Activated naive CD4-positive, alpha-beta T cell treated with anti-CD3 and anti-CD28 coated beads, Interleukin-2, amount 10 ng/mL, durations not matched to agents 7 days and 5 days (primary cell): ENCODE measurements around the gene LRBA.

Experiments
- CTCF ChIA-PET: fragments of 350-600 bp; sonication (Branson Sonifier 250); formaldehyde crosslinking; loops from one replicate; lab custom pipeline; 2021; ENCODE audit warnings: antibody characterized with exemption; lab: Charles Lee
- DNase-seq: peaks from one replicate; pipeline ENCODE4 v3.0.0-alpha.2; 2020
- H3K27ac Mint-ChIP-seq: one replicate; pipeline ENCODE4 v1.8.0; 2021; ENCODE audit warnings: mild to moderate bottlenecking, moderate library complexity, mixed read lengths
- H3K27me3 Mint-ChIP-seq: one replicate; pipeline ENCODE4 v1.8.0; 2021; ENCODE audit warnings: mild to moderate bottlenecking, mixed read lengths
- H3K36me3 Mint-ChIP-seq: one replicate; pipeline ENCODE4 v1.8.0; 2021; ENCODE audit warnings: mixed read lengths
- H3K4me1 Mint-ChIP-seq: one replicate; pipeline ENCODE4 v1.8.0; 2021; ENCODE audit warnings: mixed read lengths
- H3K4me3 Mint-ChIP-seq: one replicate; pipeline ENCODE4 v1.8.0; 2021; ENCODE audit warnings: mild to moderate bottlenecking, moderate library complexity, mixed read lengths
- H3K9me3 Mint-ChIP-seq: one replicate; pipeline ENCODE4 v1.8.0; 2021; ENCODE audit warnings: mixed read lengths

LRBA gene

GRCh38 chr4:150886597-150886996, 128.5 kb downstream of the LRBA start:
- no peak for DNase-seq
- no peak overlapping the region for H3K4me3 Mint-ChIP-seq
- H3K9me3 Mint-ChIP-seq = no peaks in the 10 kb centered on the region
- no peaks in the 10 kb centered on the region for H3K27me3 Mint-ChIP-seq
- peaks cover 3% of the 10 kb centered on the region for H3K4me1 Mint-ChIP-seq
- CTCF ChIA-PET = no interaction called here
- H3K36me3 Mint-ChIP-seq = peaks cover 13% of the 10 kb centered on the region
- H3K27ac Mint-ChIP-seq = no peak overlapping the region

GRCh38 chr4:150884625-150885024, 130.5 kb downstream of the LRBA start:
- H3K4me1 Mint-ChIP-seq = no peaks in the 10 kb centered on the region
- peaks cover 26% of the 10 kb centered on the region for H3K36me3 Mint-ChIP-seq
- H3K27ac Mint-ChIP-seq = no peak overlapping the region
- no peaks in the 10 kb centered on the region for H3K27me3 Mint-ChIP-seq
- no peak overlapping the region for H3K4me3 Mint-ChIP-seq
- no peaks in the 10 kb centered on the region for H3K9me3 Mint-ChIP-seq
- CTCF ChIA-PET = no interaction called here
- no peak for DNase-seq

DNA sequence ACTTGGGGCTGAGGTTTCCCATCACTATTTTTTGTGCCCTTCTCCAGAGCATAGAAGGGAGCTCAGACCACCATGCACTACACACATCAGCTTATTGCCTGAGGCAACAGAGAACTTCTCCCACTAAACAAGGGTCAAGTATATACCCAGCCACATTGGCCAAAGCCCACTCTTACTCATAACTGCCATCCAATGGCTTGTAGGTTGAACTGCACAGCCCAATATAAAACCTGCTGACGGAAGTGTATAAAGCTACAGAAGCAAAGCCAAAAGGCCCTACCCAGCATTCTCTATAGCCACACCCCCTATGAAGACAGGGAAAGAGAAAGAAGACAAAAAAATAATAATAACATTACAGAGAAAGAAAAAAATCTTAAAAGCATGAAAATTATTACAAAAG, 139.7 kb downstream of the LRBA start:
- H3K4me1 Mint-ChIP-seq = no peaks in the 10 kb centered on the region
- peaks cover 44% of the 10 kb centered on the region for H3K36me3 Mint-ChIP-seq
- no peak for DNase-seq
- H3K4me3 Mint-ChIP-seq = no peak overlapping the region
- CTCF ChIA-PET = no interaction called here
- peaks cover 5% of the 10 kb centered on the region for H3K9me3 Mint-ChIP-seq
- no peak overlapping the region for H3K27ac Mint-ChIP-seq
- no peaks in the 10 kb centered on the region for H3K27me3 Mint-ChIP-seq

- CTCF ChIA-PET = no interaction called here
- no peaks in the 10 kb centered on the region for H3K4me1 Mint-ChIP-seq
- no peak for DNase-seq
- H3K4me3 Mint-ChIP-seq = no peak overlapping the region
- no peak overlapping the region for H3K27ac Mint-ChIP-seq
- H3K36me3 Mint-ChIP-seq = peaks cover 37% of the 10 kb centered on the region
- H3K27me3 Mint-ChIP-seq = no peaks in the 10 kb centered on the region
- H3K9me3 Mint-ChIP-seq = peaks cover 5% of the 10 kb centered on the region
These were observed 140.5 kb downstream of the LRBA start for GRCh38 chr4:150874338-150875226.

GRCh38 chr4:150867148-150867547, 147.9 kb downstream of the LRBA start:
- H3K36me3 Mint-ChIP-seq = peaks cover 5% of the 10 kb centered on the region
- DNase-seq = peak; percentile 22
- H3K27me3 Mint-ChIP-seq = no peaks in the 10 kb centered on the region
- no peaks in the 10 kb centered on the region for H3K9me3 Mint-ChIP-seq
- H3K4me3 Mint-ChIP-seq = no peak overlapping the region
- no peaks in the 10 kb centered on the region for H3K4me1 Mint-ChIP-seq
- no peak overlapping the region for H3K27ac Mint-ChIP-seq
- CTCF ChIA-PET = interaction anchor here (0.6 to 4.9 kb wide), 23 partner anchors 11 to 886 kb away, joined by 3 to 45 read pairs (median 4); no protein-coding TSS in a partner anchor

DNA sequence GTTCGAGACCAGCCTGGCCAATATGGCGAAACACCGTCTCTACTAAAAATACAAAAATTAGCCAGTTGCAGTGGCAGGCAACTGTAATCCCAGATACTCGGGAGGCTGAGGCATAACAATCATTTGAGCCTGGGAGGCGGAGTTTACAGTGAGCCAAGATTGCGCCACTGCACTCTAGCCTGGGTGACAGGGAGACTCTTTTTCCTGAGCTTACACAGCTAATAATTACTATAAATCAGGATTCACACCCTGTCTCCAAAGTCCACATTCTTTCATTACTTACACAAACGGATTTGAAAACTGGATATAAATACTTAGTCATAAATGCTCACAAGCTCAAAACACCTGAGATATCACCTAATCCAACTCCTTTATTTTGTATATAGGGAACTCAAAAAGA, 151.6 kb downstream of the LRBA start:
- DNase-seq = no peak
- CTCF ChIA-PET = no interaction called here
- H3K27me3 Mint-ChIP-seq = no peaks in the 10 kb centered on the region
- no peak overlapping the region for H3K4me3 Mint-ChIP-seq
- H3K4me1 Mint-ChIP-seq = no peaks in the 10 kb centered on the region
- no peak overlapping the region for H3K27ac Mint-ChIP-seq
- no peaks in the 10 kb centered on the region for H3K9me3 Mint-ChIP-seq
- peaks cover 6% of the 10 kb centered on the region for H3K36me3 Mint-ChIP-seq

GRCh38 chr4:150862829-150863228, 152.3 kb downstream of the LRBA start:
- Mint-ChIP-seq H3K4me3 (no peak overlapping the region), H3K36me3 (peaks cover 4% of the 10 kb centered on the region), H3K4me1 (no peaks in the 10 kb centered on the region), H3K9me3 (no peaks in the 10 kb centered on the region), H3K27me3 (no peaks in the 10 kb centered on the region), H3K27ac (no peak overlapping the region)
- DNase-seq = no peak
- CTCF ChIA-PET = no interaction called here

GRCh38 chr4:150859453-150859852, 155.6 kb downstream of the LRBA start:
- no peaks in the 10 kb centered on the region for H3K9me3 Mint-ChIP-seq
- H3K4me1 Mint-ChIP-seq = no peaks in the 10 kb centered on the region
- CTCF ChIA-PET = no interaction called here
- no peak for DNase-seq
- no peak overlapping the region for H3K4me3 Mint-ChIP-seq
- no peak overlapping the region for H3K27ac Mint-ChIP-seq
- peaks cover 5% of the 10 kb centered on the region for H3K36me3 Mint-ChIP-seq
- H3K27me3 Mint-ChIP-seq = no peaks in the 10 kb centered on the region

DNA sequence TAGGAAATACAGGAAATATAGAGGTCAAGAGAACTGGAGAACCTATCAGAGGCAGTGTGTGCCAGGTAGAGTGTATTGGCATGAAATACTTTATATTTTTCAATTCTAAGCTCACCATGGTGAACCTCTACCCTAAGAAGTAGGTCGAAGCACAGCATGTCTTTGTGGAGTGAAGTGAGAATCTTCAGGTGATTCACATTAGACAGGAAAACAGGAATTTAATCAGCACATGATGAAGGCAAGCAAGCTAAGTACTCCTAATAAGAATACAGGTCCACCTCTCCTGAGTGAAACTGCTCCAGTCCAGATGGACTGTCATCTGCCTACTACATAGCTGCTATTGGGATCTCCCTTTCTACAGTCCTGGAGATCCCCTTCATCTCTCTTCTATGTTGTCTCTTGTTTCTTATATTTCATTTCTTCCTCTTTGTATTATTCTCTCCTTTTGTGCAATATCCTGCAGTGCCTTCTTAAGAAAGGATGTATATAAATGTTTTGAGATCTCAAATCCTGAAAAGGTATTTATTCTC, 159.0 kb downstream of the LRBA start:
- Mint-ChIP-seq H3K4me1 (no peaks in the 10 kb centered on the region), H3K36me3 (peaks cover 16% of the 10 kb centered on the region), H3K27me3 (no peaks in the 10 kb centered on the region), H3K9me3 (no peaks in the 10 kb centered on the region), H3K4me3 (no peak overlapping the region), H3K27ac (no peak overlapping the region)
- CTCF ChIA-PET = interaction anchor here (1.3 to 2.1 kb wide), 3 partner anchors 10 to 559 kb away, joined by 3 to 6 read pairs (median 6); no protein-coding TSS in a partner anchor
- no peak for DNase-seq

DNA sequence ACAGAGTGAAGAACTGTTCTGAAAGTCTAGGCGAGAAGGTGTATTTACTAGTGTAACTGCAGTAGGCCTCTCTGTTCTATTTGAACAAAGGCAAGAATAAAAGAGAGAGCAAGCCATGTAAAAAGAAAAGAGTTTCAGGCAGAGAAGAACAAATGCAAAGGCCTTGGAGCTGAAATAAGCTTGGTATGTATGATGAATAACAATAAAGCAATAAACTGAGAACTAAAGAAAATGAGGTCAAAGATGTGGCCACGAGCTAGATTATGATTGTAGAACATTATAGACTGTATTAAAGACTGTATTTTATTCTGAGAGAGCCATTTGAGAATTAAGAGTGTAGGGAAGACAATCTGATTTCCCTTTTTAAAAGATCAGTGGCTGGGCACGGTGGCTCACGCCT, 160.5 kb downstream of the LRBA start:
- Mint-ChIP-seq H3K9me3 (no peaks in the 10 kb centered on the region), H3K4me1 (no peaks in the 10 kb centered on the region), H3K4me3 (no peak overlapping the region), H3K36me3 (peaks cover 20% of the 10 kb centered on the region), H3K27ac (no peak overlapping the region), H3K27me3 (no peaks in the 10 kb centered on the region)
- no peak for DNase-seq
- CTCF ChIA-PET = interaction anchor here (0.7 to 1.5 kb wide), 2 partner anchors 12 to 78 kb away, joined by 3 to 5 read pairs; no protein-coding TSS in a partner anchor

GRCh38 chr4:150853882-150854281, 161.2 kb downstream of the LRBA start:
- Mint-ChIP-seq H3K9me3 (no peaks in the 10 kb centered on the region), H3K36me3 (peaks cover 26% of the 10 kb centered on the region), H3K4me3 (no peak overlapping the region), H3K27ac (no peak overlapping the region), H3K27me3 (no peaks in the 10 kb centered on the region), H3K4me1 (no peaks in the 10 kb centered on the region)
- CTCF ChIA-PET = interaction anchor here (1.5 kb wide), 1 partner anchor 13 kb away, joined by 5 read pairs; no protein-coding TSS in a partner anchor
- DNase-seq = no peak

DNA sequence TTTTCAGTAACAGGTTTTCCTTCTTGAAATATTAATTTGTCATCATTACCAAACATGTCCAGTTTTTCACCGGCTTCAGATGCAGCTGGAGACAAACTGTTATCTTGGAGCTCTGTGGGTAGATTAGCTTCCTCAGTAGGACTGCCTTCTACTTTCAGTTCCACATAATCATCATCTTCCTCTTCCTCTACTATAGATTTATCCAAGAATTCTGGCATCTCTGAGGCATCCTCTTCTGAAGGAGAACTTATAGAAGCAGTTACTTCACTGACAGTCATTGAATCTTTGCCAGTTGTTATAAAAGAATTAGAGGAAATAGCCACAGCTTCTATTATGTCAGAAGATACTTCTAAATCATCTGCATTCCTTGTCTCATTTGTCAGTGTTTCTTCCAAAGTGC, 162.9 kb downstream of the LRBA start:
- Mint-ChIP-seq H3K4me3 (no peak overlapping the region), H3K27me3 (no peaks in the 10 kb centered on the region), H3K27ac (no peak overlapping the region), H3K4me1 (no peaks in the 10 kb centered on the region), H3K36me3 (peaks cover 36% of the 10 kb centered on the region), H3K9me3 (no peaks in the 10 kb centered on the region)
- no peak for DNase-seq
- CTCF ChIA-PET = no interaction called here

- DNase-seq = no peak
- Mint-ChIP-seq H3K36me3 (peaks cover 43% of the 10 kb centered on the region), H3K9me3 (no peaks in the 10 kb centered on the region), H3K4me3 (no peak overlapping the region), H3K4me1 (no peaks in the 10 kb centered on the region), H3K27me3 (no peaks in the 10 kb centered on the region), H3K27ac (no peak overlapping the region)
- CTCF ChIA-PET = interaction anchor here (1.6 kb wide), 1 partner anchor 18 kb away, joined by 6 read pairs; no protein-coding TSS in a partner anchor
These were observed 166.1 kb downstream of the LRBA start for GRCh38 chr4:150849016-150849415.

DNA sequence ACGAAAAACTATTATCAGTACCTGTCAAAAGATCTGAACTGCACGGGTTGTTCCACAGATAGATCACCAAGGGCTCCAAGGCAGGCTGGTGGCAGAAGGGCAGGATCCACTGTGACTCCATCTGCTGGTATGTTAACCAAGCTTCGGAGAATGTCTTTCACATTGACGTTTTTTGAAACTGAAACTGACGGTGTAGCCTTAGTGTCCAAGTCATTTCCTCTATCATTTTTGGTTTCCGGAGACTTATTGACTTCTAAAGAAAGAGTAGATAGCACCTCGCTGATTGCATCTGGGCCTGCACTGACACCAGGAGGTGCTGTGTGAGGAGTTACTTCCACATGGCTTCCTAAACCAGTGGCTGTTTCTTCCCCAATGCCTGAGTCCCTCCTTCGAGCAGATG, 186.9 kb downstream of the LRBA start:
- CTCF ChIA-PET = no interaction called here
- DNase-seq = peak; percentile 34
- peaks cover 12% of the 10 kb centered on the region for H3K4me1 Mint-ChIP-seq
- H3K36me3 Mint-ChIP-seq = peaks cover 44% of the 10 kb centered on the region
- no peaks in the 10 kb centered on the region for H3K27me3 Mint-ChIP-seq
- peak overlapping the region; percentile 75 for H3K27ac Mint-ChIP-seq
- no peak overlapping the region for H3K4me3 Mint-ChIP-seq
- H3K9me3 Mint-ChIP-seq = no peaks in the 10 kb centered on the region

- H3K36me3 Mint-ChIP-seq = peaks cover 44% of the 10 kb centered on the region
- no peak for DNase-seq
- CTCF ChIA-PET = no interaction called here
- no peaks in the 10 kb centered on the region for H3K27me3 Mint-ChIP-seq
- no peak overlapping the region for H3K27ac Mint-ChIP-seq
- no peaks in the 10 kb centered on the region for H3K9me3 Mint-ChIP-seq
- peaks cover 12% of the 10 kb centered on the region for H3K4me1 Mint-ChIP-seq
- H3K4me3 Mint-ChIP-seq = no peak overlapping the region
These were observed 187.9 kb downstream of the LRBA start for GRCh38 chr4:150827226-150827625.
